A673 (cell line): ENCODE data around the gene ITGB1BP1. TPM values are rescaled to one million over a fixed set of nuclear protein-coding genes. Genes with fewer than 3 reads are reported as not detected.

Experiments
- BruUV-seq: library from RNA; stranded (reverse); fragments of 400-500 nt; replicated peaks from 2 replicates; lab custom pipeline; 2021; lab: Mats Ljungman, UMichigan
- CTCF ChIA-PET: fragments of 300-600 bp; sonication (Branson Sonifier 250); formaldehyde crosslinking; loops from one replicate; lab custom pipeline; 2022; ENCODE audit warnings: antibody characterized with exemption; lab: Charles Lee
- POLR2A ChIA-PET: fragments of 300-600 bp; sonication (Branson Sonifier 250); formaldehyde crosslinking; loops from one replicate; lab custom pipeline; 2022; ENCODE audit warnings: antibody characterized with exemption; ENCODE audit not compliant: low non-redundant PET; lab: Charles Lee
- DNase-seq: peaks from one replicate; pipeline ENCODE4 v3.0.0-alpha.2; 2015; ENCODE audit warnings: low spot score
- H3K27ac ChIP-seq: fragments of 200-600 bp; sonication (generic); 2 replicates; pipeline ENCODE4 v1.5.1; 2016; ENCODE audit warnings: mixed run types, low read depth, mild to moderate bottlenecking, mixed read lengths, antibody characterized with exemption, low read length; ENCODE audit not compliant: poor library complexity, severe bottlenecking
- H3K27me3 ChIP-seq: fragments of 200-600 bp; sonication (generic); replicated peaks from 2 replicates; pipeline ENCODE4 v1.6.1; 2017; ENCODE audit warnings: mixed run types, low read depth, mild to moderate bottlenecking, mixed read lengths, antibody characterized with exemption, low read length; ENCODE audit not compliant: insufficient read depth, poor library complexity
- H3K36me3 ChIP-seq: fragments of 200-600 bp; sonication (generic); 2 replicates; pipeline ENCODE4 v1.6.1; 2016; ENCODE audit warnings: mixed run types, mild to moderate bottlenecking, mixed read lengths, antibody characterized with exemption, low read length; ENCODE audit not compliant: insufficient read depth, poor library complexity, severe bottlenecking
- H3K4me1 ChIP-seq: fragments of 200-600 bp; sonication (generic); 2 replicates; pipeline ENCODE4 v1.6.1; 2017; ENCODE audit warnings: mixed run types, mild to moderate bottlenecking, mixed read lengths, antibody characterized with exemption, low read length; ENCODE audit not compliant: insufficient read depth, poor library complexity, severe bottlenecking
- H3K4me3 ChIP-seq: fragments of 200-600 bp; sonication (generic); 2 replicates; pipeline ENCODE4 v1.5.1; 2016; ENCODE audit warnings: low read depth, mixed run types, mild to moderate bottlenecking, mixed read lengths, low read length; ENCODE audit not compliant: poor library complexity, severe bottlenecking
- H3K9me3 ChIP-seq: fragments of 200-600 bp; sonication (generic); 2 replicates; pipeline ENCODE4 v1.6.1; 2016; ENCODE audit warnings: mixed run types, low read depth, mild to moderate bottlenecking, mixed read lengths, antibody characterized with exemption, low read length; ENCODE audit not compliant: poor library complexity, severe bottlenecking
- EZH2 ChIP-seq: fragments of 200-600 bp; sonication (generic); IDR thresholded peaks from 2 replicates; pipeline ENCODE4 v1.6.1; 2017; ENCODE audit warnings: borderline replicate concordance, low read depth, mild to moderate bottlenecking, mixed read lengths, antibody characterized with exemption, low read length; ENCODE audit not compliant: poor library complexity, severe bottlenecking
- intact Hi-C: fragments of 100-400 bp; cut with micrococcal nuclease; formaldehyde crosslinking; loops from one replicate; pipeline ENCODE4 v1.10.0; 2022; ENCODE audit not compliant: unreplicated experiment
- total RNA-seq: library from RNA; stranded (reverse); gene quantifications from 2 replicates; pipeline ENCODE4 v1.2.3, GENCODE V29; 2021
- TF ChIP-seq, protein P1 (sequence below): fragments of 300-800, 200-600 bp; sonication (generic); conservative IDR thresholded peaks from 2 replicates; pipeline ENCODE4 v1.5.1; 2017; ENCODE audit warnings: low read depth, mild to moderate bottlenecking, antibody characterized with exemption, low read length, moderate library complexity, mixed read lengths

The ITGB1BP1 gene
- total RNA-seq, 1 experiment from 2014 or later, result 138 TPM

DNA sequence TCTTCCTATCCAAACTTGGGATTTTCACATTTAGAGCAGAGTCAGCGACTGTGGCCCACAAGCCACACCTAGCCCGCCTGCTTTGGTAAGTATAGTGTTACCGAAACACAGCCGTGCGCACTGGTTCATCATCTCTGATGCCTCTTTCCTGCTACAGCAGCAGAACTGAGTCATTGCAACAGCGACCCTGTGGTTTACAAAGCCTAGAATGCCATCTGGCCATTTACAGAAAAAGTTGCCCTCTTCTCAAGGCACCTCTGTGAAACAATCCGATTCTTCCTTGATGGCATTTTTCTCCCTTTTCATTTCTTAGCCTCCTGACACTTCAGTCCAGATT lies 40.3 kb upstream of the ITGB1BP1 start:
- H3K9me3 ChIP-seq, result no peaks in the 10 kb centered on the region
- BruUV-seq, result no TSS peak
- no peak overlapping the region for H3K27ac ChIP-seq
- CTCF ChIA-PET, result no interaction called here
- H3K4me3 ChIP-seq, result no peak overlapping the region
- H3K36me3 ChIP-seq, result peaks cover 20% of the 10 kb centered on the region
- no peaks in the 10 kb centered on the region for H3K4me1 ChIP-seq
- TF ChIP-seq, protein P1, sequence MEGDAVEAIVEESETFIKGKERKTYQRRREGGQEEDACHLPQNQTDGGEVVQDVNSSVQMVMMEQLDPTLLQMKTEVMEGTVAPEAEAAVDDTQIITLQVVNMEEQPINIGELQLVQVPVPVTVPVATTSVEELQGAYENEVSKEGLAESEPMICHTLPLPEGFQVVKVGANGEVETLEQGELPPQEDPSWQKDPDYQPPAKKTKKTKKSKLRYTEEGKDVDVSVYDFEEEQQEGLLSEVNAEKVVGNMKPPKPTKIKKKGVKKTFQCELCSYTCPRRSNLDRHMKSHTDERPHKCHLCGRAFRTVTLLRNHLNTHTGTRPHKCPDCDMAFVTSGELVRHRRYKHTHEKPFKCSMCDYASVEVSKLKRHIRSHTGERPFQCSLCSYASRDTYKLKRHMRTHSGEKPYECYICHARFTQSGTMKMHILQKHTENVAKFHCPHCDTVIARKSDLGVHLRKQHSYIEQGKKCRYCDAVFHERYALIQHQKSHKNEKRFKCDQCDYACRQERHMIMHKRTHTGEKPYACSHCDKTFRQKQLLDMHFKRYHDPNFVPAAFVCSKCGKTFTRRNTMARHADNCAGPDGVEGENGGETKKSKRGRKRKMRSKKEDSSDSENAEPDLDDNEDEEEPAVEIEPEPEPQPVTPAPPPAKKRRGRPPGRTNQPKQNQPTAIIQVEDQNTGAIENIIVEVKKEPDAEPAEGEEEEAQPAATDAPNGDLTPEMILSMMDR, result no peak
- TF ChIP-seq EZH2, result no peak
- no peaks in the 10 kb centered on the region for H3K27me3 ChIP-seq
- no peak for DNase-seq
- POLR2A ChIA-PET, result no interaction called here
- intact Hi-C loops, result no loop called here

GRCh38 chr2:9462886-9463697 lies 39.8 kb upstream of the ITGB1BP1 start:
- H3K9me3 ChIP-seq, result no peaks in the 10 kb centered on the region
- no peak overlapping the region for H3K4me3 ChIP-seq
- no peak overlapping the region for H3K27ac ChIP-seq
- TF ChIP-seq, protein P1, result no peak
- no peak for TF ChIP-seq EZH2
- BruUV-seq, result no TSS peak
- POLR2A ChIA-PET, result no interaction called here
- H3K36me3 ChIP-seq, result peaks cover 21% of the 10 kb centered on the region
- no peaks in the 10 kb centered on the region for H3K27me3 ChIP-seq
- intact Hi-C loops, result no loop called here
- CTCF ChIA-PET, result no interaction called here
- H3K4me1 ChIP-seq, result no peaks in the 10 kb centered on the region
- DNase-seq, result no peak

- Histone ChIP-seq H3K27me3 (no peaks in the 10 kb centered on the region), H3K9me3 (no peaks in the 10 kb centered on the region), H3K4me1 (no peaks in the 10 kb centered on the region), H3K4me3 (no peak overlapping the region), H3K27ac (no peak overlapping the region), H3K36me3 (peaks cover 19% of the 10 kb centered on the region)
- intact Hi-C loops, result no loop called here
- TF ChIP-seq, protein P1, result no peak
- no peak for TF ChIP-seq EZH2
- no peak for DNase-seq
- ChIA-PET POLR2A (no interaction called here), CTCF (no interaction called here)
- no TSS peak for BruUV-seq
Observed at GRCh38 chr2:9462313-9462712, 39.0 kb upstream of the ITGB1BP1 start.
